HFF-Myc (cell line): ENCODE results near the gene RAD51D.
"Not testable (repeated sequence)": the region's sequence is repeated elsewhere in the genome, so short reads cannot be mapped to it uniquely, and the experiment has no call there.

ENCODE experiments used
- DNase-seq: peaks from one replicate; pipeline ENCODE4 v3.0.0-alpha.2; 2011; ENCODE audit warnings: low read depth; ENCODE audit errors: extremely low read depth
- H3K4me3 ChIP-seq: replicated peaks from 2 replicates; pipeline ENCODE4 v1.5.1; 2011; ENCODE audit warnings: low read depth, mild to moderate bottlenecking, control low read depth, low read length
- CTCF ChIP-seq: IDR thresholded peaks from 2 replicates; pipeline ENCODE4 v1.5.1; 2012; ENCODE audit warnings: mild to moderate bottlenecking, low read depth, low read length, control low read depth; ENCODE audit errors: missing control alignments

RAD51D gene

GRCh38 chr17:35154196-35155165 lies 34.8 kb upstream of the RAD51D start:
- H3K4me3 ChIP-seq = no peak overlapping the region
- no peak for DNase-seq
- TF ChIP-seq CTCF = no peak

GRCh38 chr17:35152421-35153140 lies 32.9 kb upstream of the RAD51D start:
- H3K4me3 ChIP-seq = no peak overlapping the region
- no peak for TF ChIP-seq CTCF

GRCh38 chr17:35151080-35151479 lies 31.4 kb upstream of the RAD51D start:
- DNase-seq, H3K4me3 ChIP-seq: not testable (repeated sequence)

More at GRCh38 chr17:35152421-35153140, 32.9 kb upstream of the RAD51D start:
- DNase-seq = no peak

- DNase-seq = no peak
- TF ChIP-seq CTCF = no peak
- H3K4me3 ChIP-seq = no peak overlapping the region
Observed at GRCh38 chr17:35149941-35150340, 30.3 kb upstream of the RAD51D start.

GRCh38 chr17:35148144-35148543 lies 28.5 kb upstream of the RAD51D start:
- no peak for DNase-seq
- TF ChIP-seq CTCF = no peak
- no peak overlapping the region for H3K4me3 ChIP-seq

- H3K4me3 ChIP-seq = no peak within 1 kb of the TSS
- no peak for TF ChIP-seq CTCF
- DNase-seq = no peak
Observed at GRCh38 chr17:35147375-35147905, 27.8 kb upstream of the RAD51D start, which contains the start of gene UNC45B. UNC45B (plus strand) TSS chr17:35147817; CDS start chr17:35148264, 447 bp downstream.
